H1 (cell line): ENCODE results near the gene AGFG2. TPM values are rescaled to one million over a fixed set of nuclear protein-coding genes. Genes with fewer than 3 reads are reported as not detected.

Experiments
- CTCF ChIA-PET: fragments of 300-600 bp; sonication (Branson Sonifier 250); formaldehyde crosslinking; loops from one replicate; lab custom pipeline; 2021; ENCODE audit not compliant: partially characterized antibody; lab: Charles Lee
- POLR2A ChIA-PET: fragments of 300-600 bp; sonication (Branson Sonifier 250); formaldehyde crosslinking; loops from one replicate; lab custom pipeline; 2021; ENCODE audit warnings: inconsistent platforms; ENCODE audit not compliant: partially characterized antibody; lab: Charles Lee
- DNase-seq, 2 experiments: peaks; one replicate each; pipeline versions ENCODE4 v3.0.0 to v3.0.0-alpha.2; 2010 to 2022; ENCODE audit warnings: low spot score in 2 of 2, low read depth in 1 of 2, mixed read lengths in 1 of 2
- FAIRE-seq: peaks from 2 replicates; lab custom pipeline; 2011; peaks lifted over from hg19 to GRCh38; lab: Jason Lieb, UNC
- H2AFZ ChIP-seq: 2 replicates; pipeline ENCODE4 v1.8.1; 2012; ENCODE audit warnings: low read length, inconsistent platforms
- H2AK5ac ChIP-seq: 2 replicates; pipeline ENCODE4 v1.6.1; 2013; ENCODE audit warnings: low read depth, low read length
- H2BK120ac ChIP-seq: replicated peaks from 2 replicates; pipeline ENCODE3; 2013; ENCODE audit warnings: low read depth, low read length, inconsistent platforms
- H2BK12ac ChIP-seq: 2 replicates; pipeline ENCODE4 v1.6.1; 2013; ENCODE audit warnings: low read depth, low read length
- H2BK15ac ChIP-seq: 2 replicates; pipeline ENCODE4 v1.6.1; 2013; ENCODE audit warnings: low read length
- H2BK20ac ChIP-seq: 2 replicates; pipeline ENCODE4 v1.6.1; 2013; ENCODE audit warnings: low read length
- H2BK5ac ChIP-seq: 2 replicates; pipeline ENCODE4 v1.6.1; 2013; ENCODE audit warnings: low read depth, low read length
- H3K14ac ChIP-seq: 2 replicates; pipeline ENCODE4 v1.6.1; 2013; ENCODE audit warnings: inconsistent platforms; ENCODE audit not compliant: insufficient read length
- H3K18ac ChIP-seq: 2 replicates; pipeline ENCODE4 v1.6.1; 2013; ENCODE audit warnings: low read length; ENCODE audit errors: extremely low read depth
- H3K23ac ChIP-seq: 2 replicates; pipeline ENCODE4 v1.6.1; 2013; ENCODE audit warnings: inconsistent platforms; ENCODE audit not compliant: insufficient read length
- H3K23me2 ChIP-seq: 2 replicates; pipeline ENCODE4 v1.6.1; 2013; ENCODE audit warnings: low read depth, low read length
- H3K27ac ChIP-seq: 2 replicates; pipeline ENCODE4 v1.6.1; 2011; ENCODE audit warnings: low read depth, low read length, inconsistent platforms
- H3K27me3 ChIP-seq, 4 experiments: replicated peaks in 1 of 4; 1 replicate in 1 of 4; 2 replicates in 3 of 4; pipeline versions ENCODE4 v1.6.1 to v1.8.1; 2011 to 2013; ENCODE audit warnings: low read length in 3 of 4, mild to moderate bottlenecking in 3 of 4, inconsistent platforms in 2 of 4, mixed read lengths in 2 of 4, moderate library complexity in 1 of 4; ENCODE audit not compliant: control insufficient read depth in 3 of 4, insufficient read depth in 3 of 4; ENCODE audit errors: extremely low read depth in 1 of 4
- H3K36me3 ChIP-seq, 4 experiments: 2 replicates each; pipeline versions ENCODE4 v1.6.1 to v1.8.1; 2011 to 2013; ENCODE audit warnings: mild to moderate bottlenecking in 4 of 4, low read length in 3 of 4, moderate library complexity in 2 of 4, control low read depth in 1 of 4, inconsistent platforms in 1 of 4; ENCODE audit not compliant: insufficient read depth in 4 of 4, control insufficient read depth in 2 of 4
- H3K4ac ChIP-seq: replicated peaks from 2 replicates; pipeline ENCODE3; 2013; ENCODE audit warnings: low read length, low read depth, mixed read lengths, inconsistent platforms; ENCODE audit not compliant: insufficient read length
- H3K4me1 ChIP-seq, 4 experiments: replicated peaks in 1 of 4; 1 replicate in 1 of 4; 2 replicates in 3 of 4; pipeline versions ENCODE4 v1.6.1 to v1.8.1; 2011 to 2013; ENCODE audit warnings: low read length in 3 of 4, inconsistent platforms in 2 of 4, mixed read lengths in 1 of 4; ENCODE audit not compliant: insufficient read depth in 4 of 4, control insufficient read depth in 3 of 4
- H3K4me2 ChIP-seq, 2 experiments: 2 replicates each; pipeline versions ENCODE4 v1.6.1 to v1.8.1; 2011 to 2013; ENCODE audit warnings: low read depth in 2 of 2, low read length in 2 of 2, control low read depth in 1 of 2, inconsistent platforms in 1 of 2, mild to moderate bottlenecking in 1 of 2; ENCODE audit not compliant: insufficient read depth in 1 of 2
- H3K4me3 ChIP-seq, 4 experiments: fragments of 200-600, 300-600 bp in 1 of 4; sonication (generic), shearing (Covaris generic), sonication (Bioruptor Twin) in 1 of 4; 2 replicates each; pipeline versions ENCODE4 v1.5.1 to v1.8.1; 2011 to 2016; ENCODE audit warnings: low read length in 4 of 4, low read depth in 3 of 4, control low read depth in 2 of 4, inconsistent platforms in 2 of 4, mild to moderate bottlenecking in 2 of 4, mixed read lengths in 1 of 4, moderate library complexity in 1 of 4; ENCODE audit not compliant: insufficient read depth in 2 of 4; ENCODE audit errors: extremely low read depth in 1 of 4
- H3K56ac ChIP-seq: replicated peaks from 2 replicates; pipeline ENCODE3; 2013; ENCODE audit warnings: low read depth, mild to moderate bottlenecking, mixed read lengths, low read length, inconsistent platforms; ENCODE audit not compliant: insufficient read length
- H3K79me1 ChIP-seq: 2 replicates; pipeline ENCODE4 v1.6.1; 2013; ENCODE audit warnings: low read depth, low read length, control low read depth
- H3K79me2 ChIP-seq, 2 experiments: 2 replicates each; pipeline versions ENCODE4 v1.6.1 to v1.8.1; 2012 to 2013; ENCODE audit warnings: low read length in 2 of 2, mild to moderate bottlenecking in 2 of 2, inconsistent platforms in 1 of 2; ENCODE audit not compliant: insufficient read depth in 2 of 2, control insufficient read depth in 1 of 2
- H3K9ac ChIP-seq, 4 experiments: replicated peaks in 1 of 4; 1 replicate in 1 of 4; 2 replicates in 3 of 4; pipeline versions ENCODE4 v1.6.1 to v1.8.1; 2011 to 2013; ENCODE audit warnings: low read depth in 3 of 4, low read length in 3 of 4, control low read depth in 2 of 4, mild to moderate bottlenecking in 2 of 4, moderate library complexity in 2 of 4, inconsistent platforms in 1 of 4; ENCODE audit errors: extremely low read depth in 1 of 4
- H3K9me3 ChIP-seq, 2 experiments: 2 replicates each; pipeline versions ENCODE4 v1.6.1 to v1.8.1; 2012 to 2013; ENCODE audit warnings: mild to moderate bottlenecking in 2 of 2, moderate library complexity in 2 of 2, control low read depth in 1 of 2, inconsistent platforms in 1 of 2, low read depth in 1 of 2, low read length in 1 of 2, mixed read lengths in 1 of 2; ENCODE audit not compliant: insufficient read depth in 2 of 2
- H4K20me1 ChIP-seq, 2 experiments: replicated peaks in 1 of 2; 2 replicates each; pipeline versions ENCODE3 to v1.8.1; 2011 to 2013; ENCODE audit warnings: inconsistent platforms in 2 of 2, low read length in 2 of 2, mild to moderate bottlenecking in 1 of 2; ENCODE audit not compliant: insufficient read depth in 2 of 2, control insufficient read depth in 1 of 2
- H4K5ac ChIP-seq: 2 replicates; pipeline ENCODE4 v1.6.1; 2013; ENCODE audit warnings: low read length, low read depth, mixed read lengths, inconsistent platforms; ENCODE audit not compliant: insufficient read length
- H4K8ac ChIP-seq: 2 replicates; pipeline ENCODE4 v1.8.0; 2013; ENCODE audit warnings: mild to moderate bottlenecking, moderate library complexity, low read length, inconsistent platforms; ENCODE audit not compliant: insufficient read depth; ENCODE audit errors: extremely low read depth
- H4K91ac ChIP-seq: replicated peaks from 2 replicates; pipeline ENCODE3; 2013; ENCODE audit warnings: low read length, mixed read lengths, inconsistent platforms; ENCODE audit not compliant: insufficient read length
- CBX5 ChIP-seq: fragments of 300-800, 300-1000 bp; sonication (generic); IDR thresholded peaks from 2 replicates; pipeline ENCODE4 v1.7.1; 2016; ENCODE audit warnings: antibody characterized with exemption, low read length, low read depth
- CBX8 ChIP-seq: fragments of 300-800, 300-1000 bp; sonication (generic); IDR thresholded peaks from 2 replicates; pipeline ENCODE4 v1.7.1; 2016; ENCODE audit warnings: low read depth, low read length, borderline replicate concordance
- CREB1 ChIP-seq: IDR thresholded peaks from 2 replicates; pipeline ENCODE4 v1.6.1; 2012; ENCODE audit warnings: inconsistent platforms
- RAD21 ChIP-seq, 2 experiments: IDR thresholded peaks in 1 of 2; conservative IDR thresholded peaks in 1 of 2; 2 replicates each; pipeline ENCODE4 v1.6.1; 2011; ENCODE audit warnings: low read depth in 2 of 2, low read length in 2 of 2, improper control_type of control experiment in 1 of 2, inconsistent platforms in 1 of 2, mild to moderate bottlenecking in 1 of 2, moderate library complexity in 1 of 2
- RXRA ChIP-seq: IDR thresholded peaks from 2 replicates; pipeline ENCODE4 v1.6.1; 2011; ENCODE audit warnings: low read depth, mild to moderate bottlenecking, low read length, moderate library complexity; ENCODE audit not compliant: insufficient read depth
- WGBS, 2 experiments: shearing (Covaris generic) in 1 of 2; methylation state at CpG; one replicate each; pipeline versions ENCODE4 v1.1.6 to v1.1.7; 2013 to 2015; ENCODE audit warnings: low lambda C conversion rate in 2 of 2, mixed read lengths in 2 of 2, inconsistent platforms in 1 of 2, low coverage in 1 of 2, missing lambda C conversion rate in 1 of 2; ENCODE audit not compliant: insufficient replicate concordance in 2 of 2, insufficient coverage in 1 of 2, insufficient read length in 1 of 2; ENCODE audit errors: extremely low coverage in 1 of 2, missing lambda C conversion rate in 1 of 2; 5-methylcytosine and 5-hydroxymethylcytosine counted together
- polyA plus RNA-seq, 7 experiments: library from polyadenylated mRNA; depleted of rRNA in 3 of 7; stranded (reverse) in 5 of 7; unstranded in 2 of 7; fragments of >200 nt in 5 of 7; fragments of 200-250 nt in 2 of 7; gene quantifications; 1 replicate in 5 of 7; 2 replicates in 1 of 7; 4 replicates in 1 of 7; pipeline versions ENCODE4 v1.2.1 to v1.2.3, GENCODE V29; 2011 to 2013; ENCODE audit warnings: missing spikeins in 2 of 7, mixed read lengths in 2 of 7
- total RNA-seq: library from RNA; stranded (reverse); fragmentation: NEBNext Ultra II Directional; extraction: Animal tissue kit (Norgen Biotek cat#: 25700); gene quantifications from 2 replicates; pipeline ENCODE4 v1.2.1, GENCODE V29; 2021
- TF ChIP-seq, protein P1 (sequence below): IDR thresholded peaks from 2 replicates; pipeline ENCODE4 v1.6.1; 2011; ENCODE audit warnings: low read length, improper control_type of control experiment

The AGFG2 gene
- total and polyA plus RNA-seq, 2 of the 8 experiments (the other 6 are each of a cell fraction or from before 2014, with no cell fraction given), result 7.6 to 11.2 TPM

DNA sequence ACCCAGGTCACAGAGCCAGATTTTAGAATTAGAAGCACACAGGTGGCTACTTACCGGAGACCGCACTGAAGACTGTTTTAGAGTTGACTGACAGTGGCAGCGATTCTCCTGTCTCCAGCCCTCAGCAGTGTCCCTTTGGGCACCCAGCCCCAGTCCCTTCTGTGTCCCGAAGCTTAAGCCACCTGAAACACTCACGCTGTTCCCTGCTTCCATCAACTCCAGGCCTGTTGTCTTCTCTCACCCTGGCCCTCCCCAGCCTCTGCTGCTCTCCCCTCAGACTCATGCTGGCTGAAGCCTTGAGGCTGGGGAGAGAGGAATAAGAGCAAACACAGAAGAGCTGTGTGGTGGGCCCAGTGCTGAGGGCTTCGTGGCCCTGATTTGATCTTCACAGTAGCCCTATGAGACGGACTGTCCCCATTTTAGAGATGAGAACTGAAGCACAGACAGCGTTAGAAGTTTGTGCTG lies 24.1 kb downstream of the AGFG2 start:
- Histone ChIP-seq H2BK5ac (no peak overlapping the region), H3K23ac (no peak overlapping the region), H3K79me1 (no peaks in the 10 kb centered on the region), H4K91ac (no peak overlapping the region), H3K4me3 (no peak overlapping the region), H2AK5ac (no peak overlapping the region), H3K9ac (no peak overlapping the region), H2BK12ac (no peak overlapping the region), H2BK15ac (no peak overlapping the region), H3K56ac (no peak overlapping the region), H2BK20ac (no peak overlapping the region), H3K9me3 (no peaks in the 10 kb centered on the region), H3K4ac (no peak overlapping the region), H3K23me2 (no peaks in the 10 kb centered on the region), H3K18ac (no peak overlapping the region), H3K79me2 (no peaks in the 10 kb centered on the region), H2BK120ac (no peak overlapping the region), H3K4me2 (no peak overlapping the region), H3K27me3 (no peaks in the 10 kb centered on the region), H4K5ac (no peak overlapping the region), H2AFZ (no peak overlapping the region), H4K20me1 (peaks cover 0 to 2% of the 10 kb centered on the region in 2 experiments), H3K14ac (no peak overlapping the region), H3K4me1 (peaks cover 0 to 15% (median 8%) of the 10 kb centered on the region in 4 experiments; a peak in 5 of 7 replicates), H3K36me3 (no peaks in the 10 kb centered on the region), H4K8ac (no peak overlapping the region), H3K27ac (no peak overlapping the region)
- POLR2A ChIA-PET, result interaction anchor here (0.6 to 2.6 kb wide), 9 partner anchors 8 to 114 kb away, joined by 3 to 11 read pairs (median 5); partner anchors contain the start of genes FBXO24 and MOSPD3
- DNase-seq, result no peak
- no peak for FAIRE-seq
- CTCF ChIA-PET, result interaction anchor here (0.5 to 12.7 kb wide), 34 partner anchors 8 to 191 kb away, joined by 3 to 341 read pairs (median 5); partner anchors contain the start of genes AGFG2, FBXO24, LRCH4 and MOSPD3
- TF ChIP-seq RXRA (no peak), RAD21 (IDR thresholded peaks at IDR 0.05 in 1 of 2, conservative IDR thresholded peaks at IDR 0.05 in 1 of 2; ENCODE audit: low read depth in 2 of 2, low read length in 2 of 2) (no peak), CBX8 (no peak), CBX5 (no peak), CREB1 (no peak)
- TF ChIP-seq, protein P1, sequence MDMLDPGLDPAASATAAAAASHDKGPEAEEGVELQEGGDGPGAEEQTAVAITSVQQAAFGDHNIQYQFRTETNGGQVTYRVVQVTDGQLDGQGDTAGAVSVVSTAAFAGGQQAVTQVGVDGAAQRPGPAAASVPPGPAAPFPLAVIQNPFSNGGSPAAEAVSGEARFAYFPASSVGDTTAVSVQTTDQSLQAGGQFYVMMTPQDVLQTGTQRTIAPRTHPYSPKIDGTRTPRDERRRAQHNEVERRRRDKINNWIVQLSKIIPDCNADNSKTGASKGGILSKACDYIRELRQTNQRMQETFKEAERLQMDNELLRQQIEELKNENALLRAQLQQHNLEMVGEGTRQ, result no peak
- 91% methylated on average over 8 of the region's 8 CpGs; no CpG with 5 or more reads in 1 of the 2 experiments for WGBS, 2 experiments
